Retina (tissue), 1 donor: Measurements from ENCODE around the gene CBX2.

Experiments
- DNase-seq: peaks from one replicate; pipeline ENCODE4 v3.0.0-alpha.2; 2016

Gene CBX2

GRCh38 chr17:79814127-79814973 is 36.4 kb downstream of the CBX2 start:
- peak; percentile 56 for DNase-seq

GRCh38 chr17:79814974-79815835 is 37.3 kb downstream of the CBX2 start:
- DNase-seq: peak; percentile 80

GRCh38 chr17:79815836-79816461 is 38.0 kb downstream of the CBX2 start:
- DNase-seq: no peak

- DNase-seq: peak; percentile 4
These were observed 40.2 kb downstream of the CBX2 start for GRCh38 chr17:79818026-79818758.

- peak; percentile 1 for DNase-seq
These were observed 41.1 kb downstream of the CBX2 start for GRCh38 chr17:79819085-79819484.

GRCh38 chr17:79819534-79820276 is 41.8 kb downstream of the CBX2 start:
- peak; percentile 5 for DNase-seq

- no peak for DNase-seq
These were observed 43.0 kb downstream of the CBX2 start for GRCh38 chr17:79820959-79821330.

- DNase-seq: peak; percentile 1
These were observed 43.6 kb downstream of the CBX2 start for GRCh38 chr17:79821331-79822095.

- DNase-seq: no peak
These were observed 44.7 kb downstream of the CBX2 start for GRCh38 chr17:79822583-79823124.

GRCh38 chr17:79824234-79824633 is 46.3 kb downstream of the CBX2 start:
- no peak for DNase-seq

- DNase-seq: no peak
These were observed 47.1 kb downstream of the CBX2 start for GRCh38 chr17:79824893-79825579.

GRCh38 chr17:79825580-79825921 is 47.6 kb downstream of the CBX2 start:
- no peak for DNase-seq

GRCh38 chr17:79826204-79826680 is 48.3 kb downstream of the CBX2 start:
- DNase-seq: peak; percentile 1

- no peak for DNase-seq
These were observed 49.1 kb downstream of the CBX2 start for GRCh38 chr17:79826841-79827578.

- DNase-seq: no peak
These were observed 51.1 kb downstream of the CBX2 start for GRCh38 chr17:79829004-79829403.

GRCh38 chr17:79829457-79829856 is 51.5 kb downstream of the CBX2 start:
- DNase-seq: no peak

GRCh38 chr17:79830303-79830702 is 52.4 kb downstream of the CBX2 start:
- no peak for DNase-seq

- peak; percentile 20 for DNase-seq
These were observed 52.9 kb downstream of the CBX2 start for GRCh38 chr17:79830763-79831264.
